GM21367 (cell line): Measurements from ENCODE around the gene KIF3A.
A peak's percentile ranks its signal among the peaks of the same experiment; 100 is the strongest.

Source experiments
- ATAC-seq: cut with Tn5 transposase; IDR thresholded peaks from one replicate; pipeline ENCODE4 v1.9.1; 2021; ENCODE audit not compliant: unreplicated experiment

KIF3A gene

GRCh38 chr5:132663771-132664695, 73.3 kb downstream of the KIF3A start:
- ATAC-seq: peak; percentile 40

DNA sequence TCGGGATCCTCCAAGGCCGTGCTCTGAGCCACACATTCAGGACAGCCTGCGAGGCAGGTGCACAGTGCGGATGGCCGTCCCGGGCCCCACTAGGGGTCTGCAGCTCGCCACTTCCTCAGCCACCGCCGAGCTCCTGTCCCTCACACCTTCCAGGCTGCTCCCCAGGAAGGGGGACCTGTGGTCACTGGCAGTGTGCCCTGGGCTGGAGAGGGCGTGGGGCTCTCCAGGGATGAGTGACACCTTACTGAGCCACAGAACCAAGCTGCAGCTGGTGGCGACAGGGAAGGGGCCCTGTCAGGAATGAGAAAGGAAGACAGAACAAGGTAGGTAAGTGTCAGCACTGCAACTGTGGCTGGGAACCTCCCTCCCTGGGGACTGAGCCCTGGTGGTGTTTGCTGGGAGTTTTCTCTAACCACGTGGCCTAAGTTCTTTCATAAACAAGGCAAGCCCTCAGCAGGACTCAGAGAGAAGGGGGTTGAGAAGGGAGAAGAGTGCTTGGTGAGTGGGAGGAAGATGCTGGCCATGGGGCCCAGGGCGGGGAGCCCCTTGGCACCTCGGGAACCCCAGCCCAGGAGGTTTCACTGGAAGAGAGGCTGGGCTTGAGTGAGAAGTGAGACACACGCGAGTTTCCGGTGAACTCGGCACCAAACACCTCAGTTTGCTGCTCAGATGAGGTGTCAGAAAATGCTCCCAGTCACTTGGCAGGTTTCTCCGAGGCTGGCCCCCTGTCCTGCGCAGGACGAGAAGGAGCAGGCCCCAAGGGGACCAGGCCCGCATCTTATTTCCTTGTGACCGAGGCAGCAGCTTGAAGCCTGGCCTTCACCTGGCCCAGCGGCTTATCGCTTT, 74.2 kb downstream of the KIF3A start:
- peak; percentile 47 for ATAC-seq

DNA sequence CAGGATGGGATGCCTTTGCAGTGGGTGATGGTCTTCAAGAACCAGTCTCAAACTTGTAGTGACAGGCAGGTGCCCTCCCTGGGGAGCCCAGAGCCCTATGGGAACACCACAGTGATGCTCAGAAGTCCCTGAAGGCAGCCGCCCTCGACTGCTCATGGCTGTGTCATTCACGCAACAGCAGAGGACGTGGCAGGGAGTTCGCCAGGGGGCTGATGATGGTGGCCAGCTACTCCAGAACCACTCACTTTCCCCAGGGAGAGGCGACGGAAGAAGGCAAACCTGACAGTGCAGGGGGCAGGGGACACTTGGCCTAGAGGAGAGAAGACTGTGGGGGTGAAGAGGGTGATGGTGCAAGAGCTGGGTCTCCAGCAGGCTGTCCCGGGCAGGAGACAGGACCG, 75.3 kb downstream of the KIF3A start:
- no peak for ATAC-seq

- no peak for ATAC-seq
These were observed 75.9 kb downstream of the KIF3A start for GRCh38 chr5:132661231-132662003.

DNA sequence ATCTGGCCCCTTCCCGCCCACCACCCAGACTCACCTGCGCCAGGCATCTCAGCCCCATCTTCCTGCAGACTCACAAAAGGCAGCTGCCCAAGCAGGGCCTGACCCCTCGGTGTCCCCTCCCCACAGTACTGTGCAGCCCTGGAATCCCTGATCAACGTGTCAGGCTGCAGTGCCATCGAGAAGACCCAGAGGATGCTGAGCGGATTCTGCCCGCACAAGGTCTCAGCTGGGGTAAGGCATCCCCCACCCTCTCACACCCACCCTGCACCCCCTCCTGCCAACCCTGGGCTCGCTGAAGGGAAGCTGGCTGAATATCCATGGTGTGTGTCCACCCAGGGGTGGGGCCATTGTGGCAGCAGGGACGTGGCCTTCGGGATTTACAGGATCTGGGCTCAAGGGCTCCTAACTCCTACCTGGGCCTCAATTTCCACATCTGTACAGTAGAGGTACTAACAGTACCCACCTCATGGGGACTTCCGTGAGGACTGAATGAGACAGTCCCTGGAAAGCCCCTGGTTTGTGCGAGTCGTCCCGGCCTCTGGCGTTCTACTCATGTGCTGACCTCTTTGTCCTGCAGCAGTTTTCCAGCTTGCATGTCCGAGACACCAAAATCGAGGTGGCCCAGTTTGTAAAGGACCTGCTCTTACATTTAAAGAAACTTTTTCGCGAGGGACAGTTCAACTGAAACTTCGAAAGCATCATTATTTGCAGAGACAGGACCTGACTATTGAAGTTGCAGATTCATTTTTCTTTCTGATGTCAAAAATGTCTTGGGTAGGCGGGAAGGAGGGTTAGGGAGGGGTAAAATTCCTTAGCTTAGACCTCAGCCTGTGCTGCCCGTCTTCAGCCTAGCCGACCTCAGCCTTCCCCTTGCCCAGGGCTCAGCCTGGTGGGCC, 77.5 kb downstream of the KIF3A start:
- ATAC-seq: no peak

- ATAC-seq: no peak
These were observed 78.7 kb downstream of the KIF3A start for GRCh38 chr5:132658381-132659302.

- ATAC-seq: no peak
These were observed 79.5 kb downstream of the KIF3A start, which contains the start of gene IL13 for GRCh38 chr5:132657676-132658380. Gene IL13 (plus strand): TSS chr5:132658173. CDS start chr5:132658187, 14 bp downstream.

GRCh38 chr5:132656774-132657355, 80.5 kb downstream of the KIF3A start:
- no peak for ATAC-seq

- ATAC-seq: no peak
These were observed 81.2 kb downstream of the KIF3A start for GRCh38 chr5:132655821-132656773.

GRCh38 chr5:132653716-132654115, 83.6 kb downstream of the KIF3A start:
- ATAC-seq: no peak

DNA sequence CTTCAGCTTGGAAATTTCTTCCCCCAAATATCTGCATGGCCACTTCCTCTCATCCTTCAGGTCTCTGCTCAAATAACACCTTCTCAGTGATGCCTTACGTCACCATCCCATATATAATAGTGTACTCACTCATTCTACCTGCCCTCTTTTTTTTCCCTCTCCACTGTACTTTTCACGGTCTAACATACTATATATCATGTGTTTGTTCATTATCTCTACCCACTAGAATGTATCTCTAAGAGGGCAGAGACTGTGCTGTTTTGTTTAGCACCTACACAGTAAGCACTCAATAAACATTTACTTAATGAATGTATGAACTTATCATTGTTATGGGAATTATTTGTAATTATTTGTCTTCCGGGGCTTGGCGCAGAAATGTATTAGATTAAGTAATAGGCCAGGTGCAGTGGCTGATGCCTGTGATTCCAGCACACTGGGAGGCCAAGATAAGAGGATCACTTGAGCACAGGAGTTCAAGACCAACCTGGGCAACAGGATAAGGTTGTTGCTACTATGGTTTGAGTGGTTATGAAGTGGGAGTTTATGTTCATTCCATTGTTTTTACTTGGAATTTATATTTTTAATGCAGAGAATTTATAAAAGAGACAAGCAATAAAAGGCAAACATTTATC, 85.4 kb downstream of the KIF3A start:
- no peak for ATAC-seq

DNA sequence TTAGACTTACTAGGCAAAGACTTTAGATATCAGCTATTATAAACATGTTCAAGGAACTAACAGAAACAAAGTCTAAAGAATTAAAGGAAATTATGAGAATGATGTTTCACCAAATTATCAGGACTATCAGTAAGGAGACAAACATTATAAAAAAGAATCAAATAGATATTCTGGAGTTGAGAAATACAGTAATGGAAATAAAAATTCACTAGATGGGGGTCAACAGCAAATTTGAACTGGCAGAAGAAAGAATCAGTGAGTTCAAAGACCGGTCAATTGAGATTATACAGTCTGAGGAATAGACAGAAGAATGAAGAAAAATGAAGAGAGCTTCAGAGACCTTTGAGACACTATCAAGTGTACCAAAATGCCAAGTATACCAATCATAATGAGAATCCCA, 89.0 kb downstream of the KIF3A start:
- ATAC-seq: no peak

- ATAC-seq: no peak
These were observed 89.9 kb downstream of the KIF3A start for GRCh38 chr5:132647473-132647872.

DNA sequence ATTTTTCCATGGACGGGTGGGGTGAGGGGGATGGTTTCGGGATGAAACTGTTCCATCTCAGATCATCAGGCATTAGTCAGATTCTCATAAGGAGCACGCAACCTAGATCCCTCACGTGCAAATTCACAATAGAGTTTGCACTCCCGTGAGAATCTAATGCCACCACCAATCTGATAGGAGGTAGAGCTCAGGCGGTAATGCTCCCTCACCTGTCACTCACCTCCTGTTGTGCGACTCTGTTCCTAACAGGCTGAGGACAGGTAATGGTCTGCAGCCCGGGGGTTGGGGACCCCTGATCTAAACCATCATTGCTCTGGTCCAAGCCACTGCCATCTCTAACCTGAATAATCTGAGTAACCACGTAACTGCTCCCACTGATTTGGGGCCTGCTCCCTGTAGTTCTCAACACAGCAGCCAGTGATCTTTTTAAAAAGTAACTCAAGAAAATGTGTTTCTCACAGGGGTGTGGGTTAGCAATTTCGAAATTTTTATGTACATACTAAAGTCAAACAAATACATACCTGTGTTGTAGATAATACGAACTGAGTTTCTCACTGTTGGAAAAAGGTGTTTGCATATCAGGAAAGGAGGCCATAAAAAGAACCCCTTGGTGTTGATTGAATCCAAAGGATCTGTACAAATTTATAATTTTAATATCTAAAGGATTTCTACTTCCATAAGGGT, 90.6 kb downstream of the KIF3A start:
- no peak for ATAC-seq

- ATAC-seq: no peak
These were observed 93.2 kb downstream of the KIF3A start for GRCh38 chr5:132644177-132644576.
